Measurements from ENCODE around the gene SPTB.

DNA sequence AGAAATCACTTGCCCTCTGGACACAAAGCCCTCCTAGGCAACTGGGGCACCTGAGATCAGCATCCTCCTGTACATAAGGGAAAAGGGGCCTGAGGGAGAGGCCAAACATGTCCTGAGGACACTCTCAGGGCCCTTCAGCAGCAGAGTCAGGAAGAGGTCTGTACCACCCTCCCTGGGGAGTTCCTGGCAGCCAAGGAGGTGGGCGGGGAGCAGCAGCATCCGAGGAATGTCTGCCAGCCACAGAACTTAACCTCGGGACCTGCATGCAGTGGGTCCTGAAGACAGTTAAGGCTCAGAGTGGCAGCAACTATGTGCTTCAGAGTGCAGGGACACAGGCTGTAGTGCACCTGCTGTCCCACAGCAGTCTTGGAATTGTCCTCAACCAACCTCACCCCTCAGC, 62.1 kb downstream of the SPTB start:
- TF ChIP-seq, protein P1, sequence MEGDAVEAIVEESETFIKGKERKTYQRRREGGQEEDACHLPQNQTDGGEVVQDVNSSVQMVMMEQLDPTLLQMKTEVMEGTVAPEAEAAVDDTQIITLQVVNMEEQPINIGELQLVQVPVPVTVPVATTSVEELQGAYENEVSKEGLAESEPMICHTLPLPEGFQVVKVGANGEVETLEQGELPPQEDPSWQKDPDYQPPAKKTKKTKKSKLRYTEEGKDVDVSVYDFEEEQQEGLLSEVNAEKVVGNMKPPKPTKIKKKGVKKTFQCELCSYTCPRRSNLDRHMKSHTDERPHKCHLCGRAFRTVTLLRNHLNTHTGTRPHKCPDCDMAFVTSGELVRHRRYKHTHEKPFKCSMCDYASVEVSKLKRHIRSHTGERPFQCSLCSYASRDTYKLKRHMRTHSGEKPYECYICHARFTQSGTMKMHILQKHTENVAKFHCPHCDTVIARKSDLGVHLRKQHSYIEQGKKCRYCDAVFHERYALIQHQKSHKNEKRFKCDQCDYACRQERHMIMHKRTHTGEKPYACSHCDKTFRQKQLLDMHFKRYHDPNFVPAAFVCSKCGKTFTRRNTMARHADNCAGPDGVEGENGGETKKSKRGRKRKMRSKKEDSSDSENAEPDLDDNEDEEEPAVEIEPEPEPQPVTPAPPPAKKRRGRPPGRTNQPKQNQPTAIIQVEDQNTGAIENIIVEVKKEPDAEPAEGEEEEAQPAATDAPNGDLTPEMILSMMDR (IDR thresholded peaks at IDR 0.05): no peak
- TF ChIP-seq POLR2A (IDR thresholded peaks at IDR 0.05): no peak
